A673 (cell line): ENCODE measurements around the gene ADAM8.

Experiments used
- CTCF ChIP-seq: fragments of 300-800, 200-600 bp; sonication (generic); conservative IDR thresholded peaks from 2 replicates; pipeline ENCODE4 v1.5.1; 2017; ENCODE audit warnings: low read depth, mild to moderate bottlenecking, antibody characterized with exemption, low read length, moderate library complexity, mixed read lengths
- EZH2 ChIP-seq: fragments of 200-600 bp; sonication (generic); IDR thresholded peaks from 2 replicates; pipeline ENCODE4 v1.6.1; 2017; ENCODE audit warnings: borderline replicate concordance, low read depth, mild to moderate bottlenecking, mixed read lengths, antibody characterized with exemption, low read length; ENCODE audit not compliant: poor library complexity, severe bottlenecking

- TF ChIP-seq CTCF (no peak), EZH2 (no peak)
Measured at GRCh38 chr10:133271521-133272300, 5.0 kb downstream of the ADAM8 start.
